Tibial nerve (tissue), 4 donors: Measurements from ENCODE around the gene CLIP4.

Experiments
- EP300 ChIP-seq, 2 donors: sonication (generic); formaldehyde crosslinking; IDR thresholded peaks; one replicate each; pipeline ENCODE4 v1.6.1; 2017; ENCODE audit warnings: antibody characterized with exemption in 2 of 2, mild to moderate bottlenecking in 1 of 2
- TF ChIP-seq, protein P1 (sequence below), 5 experiments: fragments of 200-600 bp in 3 of 5; fragments of 450-650 bp in 2 of 5; sonication (generic) in 3 of 5; IDR thresholded peaks; one replicate each; pipeline ENCODE4 v1.5.1; 2016 to 2019; ENCODE audit warnings: antibody characterized with exemption in 5 of 5, mild to moderate bottlenecking in 3 of 5, moderate library complexity in 2 of 5

GRCh38 chr2:29117636-29118303, 2.6 kb downstream of the CLIP4 start:
- TF ChIP-seq, protein P1, sequence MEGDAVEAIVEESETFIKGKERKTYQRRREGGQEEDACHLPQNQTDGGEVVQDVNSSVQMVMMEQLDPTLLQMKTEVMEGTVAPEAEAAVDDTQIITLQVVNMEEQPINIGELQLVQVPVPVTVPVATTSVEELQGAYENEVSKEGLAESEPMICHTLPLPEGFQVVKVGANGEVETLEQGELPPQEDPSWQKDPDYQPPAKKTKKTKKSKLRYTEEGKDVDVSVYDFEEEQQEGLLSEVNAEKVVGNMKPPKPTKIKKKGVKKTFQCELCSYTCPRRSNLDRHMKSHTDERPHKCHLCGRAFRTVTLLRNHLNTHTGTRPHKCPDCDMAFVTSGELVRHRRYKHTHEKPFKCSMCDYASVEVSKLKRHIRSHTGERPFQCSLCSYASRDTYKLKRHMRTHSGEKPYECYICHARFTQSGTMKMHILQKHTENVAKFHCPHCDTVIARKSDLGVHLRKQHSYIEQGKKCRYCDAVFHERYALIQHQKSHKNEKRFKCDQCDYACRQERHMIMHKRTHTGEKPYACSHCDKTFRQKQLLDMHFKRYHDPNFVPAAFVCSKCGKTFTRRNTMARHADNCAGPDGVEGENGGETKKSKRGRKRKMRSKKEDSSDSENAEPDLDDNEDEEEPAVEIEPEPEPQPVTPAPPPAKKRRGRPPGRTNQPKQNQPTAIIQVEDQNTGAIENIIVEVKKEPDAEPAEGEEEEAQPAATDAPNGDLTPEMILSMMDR (IDR thresholded peaks at IDR 0.05), result no peak
- TF ChIP-seq EP300 (IDR thresholded peaks at IDR 0.05), result no peak
